Mononuclear cell (primary cell): ENCODE results near the gene RAD51B. TPM values are rescaled to one million over a fixed set of nuclear protein-coding genes. Genes with fewer than 3 reads are reported as not detected.
"Not testable (repeated sequence)": the region's sequence is repeated elsewhere in the genome, so short reads cannot be mapped to it uniquely, and the experiment has no call there.

Source experiments
- H3K27me3 ChIP-seq: 2 replicates; pipeline ENCODE4 v1.6.0; 2011; ENCODE audit warnings: low read length, control low read depth; ENCODE audit not compliant: insufficient read depth
- H3K4me1 ChIP-seq: 2 replicates; pipeline ENCODE4 v1.5.1; 2011; ENCODE audit warnings: mild to moderate bottlenecking, low read length, control low read depth; ENCODE audit not compliant: insufficient read depth
- H3K4me3 ChIP-seq: 2 replicates; pipeline ENCODE4 v1.5.1; 2011; ENCODE audit warnings: mild to moderate bottlenecking, low read length, moderate library complexity
- H3K9me3 ChIP-seq: 2 replicates; pipeline ENCODE4 v1.5.1; 2011; ENCODE audit warnings: low read depth, mild to moderate bottlenecking, control low read depth, low read length
- total RNA-seq: library from RNA; depleted of rRNA; stranded (reverse); fragments of >200 nt; gene quantifications from one replicate; pipeline ENCODE4 v1.2.3, GENCODE V29; 2012

Gene RAD51B
- total RNA-seq, 1 donor = 21.4 TPM

DNA sequence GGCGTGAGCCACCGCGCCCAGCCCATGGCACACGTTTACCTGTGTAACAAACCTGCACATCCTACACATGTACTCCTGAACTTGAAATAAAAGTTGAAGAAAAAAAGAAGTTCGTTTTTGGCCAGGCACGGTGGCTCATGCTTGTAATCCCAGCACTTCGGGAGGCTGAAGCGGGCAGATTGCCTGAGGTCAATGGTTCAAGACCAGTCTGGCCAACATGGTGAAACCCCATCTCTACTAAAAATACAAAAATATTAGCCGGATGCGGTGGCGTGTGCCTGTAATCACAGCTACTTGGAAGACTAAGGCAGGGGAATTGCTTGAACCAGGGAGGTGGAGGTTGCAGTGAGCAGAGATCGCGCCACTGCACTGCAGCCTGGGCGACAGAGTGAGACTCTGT, 879.2 kb downstream of the RAD51B start:
- not testable (repeated sequence) for H3K9me3 ChIP-seq, H3K4me3 ChIP-seq

DNA sequence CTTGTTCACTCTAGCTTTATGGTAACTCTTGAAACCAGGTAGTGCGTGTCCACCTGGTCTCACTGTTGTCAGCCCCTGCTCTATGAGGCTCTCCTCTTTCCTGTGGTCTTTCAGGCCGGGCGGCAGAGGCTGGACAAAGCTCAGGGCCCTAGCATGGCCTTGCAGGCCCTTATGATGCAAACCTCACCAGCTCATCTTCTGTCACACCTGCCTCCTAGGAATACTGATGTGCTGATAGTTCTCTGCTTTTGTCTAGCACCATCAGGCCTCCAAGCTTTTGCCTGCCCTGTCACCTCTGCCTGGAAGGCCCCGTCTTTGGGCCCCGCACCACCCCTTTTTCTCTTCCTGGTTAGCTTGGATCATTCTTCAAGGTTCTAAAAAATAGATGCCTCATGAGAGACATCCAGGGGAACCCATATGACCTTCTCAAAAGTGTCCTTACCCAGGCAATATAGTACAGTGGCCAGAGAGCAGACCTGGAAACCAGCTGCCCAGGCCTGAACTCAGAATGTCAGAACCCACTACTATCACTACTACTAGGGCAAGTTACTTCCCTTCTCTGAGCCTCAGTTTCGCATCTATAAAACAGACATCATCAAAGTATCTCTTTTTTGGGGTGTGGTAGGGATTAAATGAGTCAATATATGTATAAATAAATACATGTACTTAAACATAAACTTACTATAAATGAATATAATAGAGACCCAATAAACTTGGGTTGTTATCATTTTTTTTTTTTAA, 881.6 kb downstream of the RAD51B start:
- Histone ChIP-seq H3K4me1 (peaks cover 11% of the 10 kb centered on the region), H3K9me3 (no peaks in the 10 kb centered on the region), H3K4me3 (no peak overlapping the region), H3K27me3 (no peaks in the 10 kb centered on the region)

More for the DNA sequence above, 879.2 kb downstream of the RAD51B start:
- H3K4me1 ChIP-seq = peaks cover 35% of the 10 kb centered on the region
- not testable (repeated sequence) for H3K27me3 ChIP-seq

DNA sequence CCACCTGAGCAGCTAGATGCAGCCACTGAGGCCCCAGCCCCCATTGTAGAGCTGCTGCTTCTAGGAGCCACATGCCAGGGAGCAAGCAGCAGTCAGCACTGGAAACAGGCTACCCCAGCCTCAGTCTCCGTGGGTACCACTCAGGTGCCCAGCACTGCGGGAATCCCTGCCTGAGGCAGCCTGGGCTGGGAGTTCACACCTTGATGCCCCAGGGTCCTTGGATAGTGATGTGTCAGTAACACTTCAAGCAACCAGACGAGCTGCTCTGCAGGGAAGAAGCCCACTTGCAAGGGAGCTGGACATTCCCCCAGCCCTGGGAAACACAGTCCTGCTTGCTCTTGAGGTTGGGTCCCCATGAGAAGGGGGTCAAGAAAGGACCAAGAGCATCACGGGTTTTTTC, 882.6 kb downstream of the RAD51B start:
- Histone ChIP-seq H3K27me3 (no peaks in the 10 kb centered on the region), H3K4me3 (no peak overlapping the region), H3K4me1 (peaks cover 10% of the 10 kb centered on the region)

DNA sequence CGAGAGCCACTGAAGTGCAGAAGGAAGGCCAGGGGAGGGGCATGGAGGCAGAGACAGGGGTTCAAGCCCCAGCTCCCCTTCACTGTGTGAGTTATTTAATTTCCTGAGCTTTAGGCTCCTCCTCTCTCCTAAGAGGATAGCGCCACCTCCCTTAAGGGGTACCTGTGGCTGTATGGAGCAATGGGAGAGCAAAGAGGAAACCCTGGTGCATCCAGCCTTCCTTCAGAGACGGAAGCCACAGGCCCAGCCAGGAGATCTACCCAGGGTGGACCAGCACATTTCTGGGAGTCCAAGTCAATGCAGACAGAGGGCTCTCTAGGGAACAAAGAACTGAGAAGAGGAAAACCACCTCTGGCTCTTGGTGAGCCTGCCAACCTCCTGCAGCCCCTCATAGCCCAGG, 883.0 kb downstream of the RAD51B start:
- Histone ChIP-seq H3K27me3 (no peaks in the 10 kb centered on the region), H3K9me3 (no peaks in the 10 kb centered on the region), H3K4me3 (no peak overlapping the region), H3K4me1 (peaks cover 10% of the 10 kb centered on the region)

More for the DNA sequence above, 882.6 kb downstream of the RAD51B start:
- H3K9me3 ChIP-seq = no peaks in the 10 kb centered on the region

DNA sequence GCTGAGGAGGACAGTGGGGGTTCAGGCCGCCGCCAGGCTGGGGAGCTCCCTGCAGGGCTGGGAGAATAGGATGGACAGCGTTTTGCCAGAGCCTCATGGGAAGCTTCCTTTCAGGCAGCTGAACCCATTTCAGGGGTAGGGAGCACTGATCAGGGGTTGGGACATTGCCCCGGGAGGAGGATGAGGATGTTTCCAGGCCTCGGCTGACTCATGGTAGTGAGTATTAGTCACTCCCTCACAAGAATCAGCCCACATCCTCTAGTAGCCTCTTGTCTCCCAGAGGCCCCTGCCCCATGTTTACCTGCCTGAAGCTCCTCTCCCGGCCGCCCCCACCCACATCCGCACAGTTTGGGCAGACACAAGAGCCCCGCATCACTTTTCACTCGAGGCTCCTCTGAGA, 883.5 kb downstream of the RAD51B start:
- Histone ChIP-seq H3K4me1 (peaks cover 10% of the 10 kb centered on the region), H3K9me3 (no peaks in the 10 kb centered on the region), H3K4me3 (no peak overlapping the region), H3K27me3 (no peaks in the 10 kb centered on the region)

DNA sequence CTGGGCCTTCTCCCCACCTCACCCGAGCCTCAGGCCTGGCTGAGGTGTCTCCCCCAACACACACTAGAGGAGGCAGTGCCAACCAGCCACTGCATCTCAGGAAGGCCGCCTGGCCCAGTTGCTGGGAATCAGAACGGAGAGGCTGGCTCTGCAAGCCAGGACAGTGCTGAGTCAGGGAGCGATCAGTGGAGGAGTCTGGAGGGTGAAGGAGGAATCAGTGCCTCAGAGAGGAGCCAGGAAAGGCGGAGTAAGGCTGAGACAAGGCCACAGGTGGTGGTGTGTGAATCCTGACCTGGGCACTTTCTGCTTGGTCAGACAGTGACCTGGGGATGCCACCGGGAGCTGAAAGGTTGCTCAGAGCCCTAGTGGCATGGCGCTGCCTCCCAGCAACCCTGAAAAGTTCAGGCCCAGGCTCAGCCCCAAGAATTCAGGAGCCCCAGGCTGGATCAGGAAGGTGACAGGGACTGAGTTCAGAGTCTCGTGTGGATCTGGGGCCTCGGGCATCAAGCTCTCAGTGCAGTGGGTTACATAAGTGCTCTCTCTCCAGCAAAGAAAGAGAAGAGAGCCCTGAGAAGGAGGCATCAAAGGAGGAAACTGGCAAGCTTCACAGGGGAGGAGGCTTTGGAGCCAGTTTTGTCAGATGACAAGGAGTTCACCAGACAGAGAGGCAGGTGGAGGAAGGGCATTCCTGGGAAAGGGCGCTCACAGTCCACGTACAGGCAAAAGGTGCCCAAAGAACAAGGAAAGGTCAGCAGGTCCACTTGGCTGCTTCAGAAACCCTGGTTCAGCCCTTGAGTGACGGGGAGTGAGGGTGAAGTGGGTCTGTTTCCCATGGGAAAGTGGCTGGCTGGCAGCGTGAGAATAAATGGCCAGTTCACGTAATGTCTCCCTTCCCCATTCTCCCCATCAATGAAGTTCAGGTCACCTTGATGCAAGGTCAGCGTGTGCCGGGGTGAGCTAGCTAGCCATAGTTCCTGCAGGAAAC, 885.4 kb downstream of the RAD51B start:
- Histone ChIP-seq H3K4me3 (no peak overlapping the region), H3K27me3 (no peaks in the 10 kb centered on the region), H3K4me1 (peaks cover 10% of the 10 kb centered on the region), H3K9me3 (no peaks in the 10 kb centered on the region)

DNA sequence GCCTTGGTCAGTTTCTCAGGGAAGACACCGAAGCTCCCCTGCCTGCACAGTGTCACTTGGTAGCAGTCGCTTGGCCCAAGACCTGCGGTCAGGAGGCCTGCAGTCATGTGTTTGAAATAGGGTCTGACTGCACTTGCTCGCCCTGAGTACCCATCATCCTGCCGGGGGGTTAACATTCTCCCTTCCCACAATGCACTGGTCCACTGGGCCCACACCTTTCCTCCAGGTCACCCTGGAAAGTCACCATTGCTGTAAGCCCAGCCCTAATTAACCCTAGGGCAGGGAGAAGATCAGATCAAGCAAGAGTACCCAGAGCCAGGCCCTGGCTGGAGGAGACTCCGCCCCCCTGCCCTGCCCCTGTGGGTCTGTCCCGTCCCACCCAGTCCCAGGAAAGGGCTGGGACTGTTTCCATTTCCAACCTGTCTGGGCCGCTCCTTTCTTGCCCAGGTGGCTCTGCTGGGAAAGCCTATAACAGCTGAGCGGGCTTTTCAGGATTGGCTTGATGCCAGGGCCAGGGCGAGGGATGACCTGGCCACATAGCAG, 886.2 kb downstream of the RAD51B start:
- Histone ChIP-seq H3K4me3 (no peak overlapping the region), H3K27me3 (no peaks in the 10 kb centered on the region), H3K4me1 (peaks cover 10% of the 10 kb centered on the region), H3K9me3 (no peaks in the 10 kb centered on the region)

DNA sequence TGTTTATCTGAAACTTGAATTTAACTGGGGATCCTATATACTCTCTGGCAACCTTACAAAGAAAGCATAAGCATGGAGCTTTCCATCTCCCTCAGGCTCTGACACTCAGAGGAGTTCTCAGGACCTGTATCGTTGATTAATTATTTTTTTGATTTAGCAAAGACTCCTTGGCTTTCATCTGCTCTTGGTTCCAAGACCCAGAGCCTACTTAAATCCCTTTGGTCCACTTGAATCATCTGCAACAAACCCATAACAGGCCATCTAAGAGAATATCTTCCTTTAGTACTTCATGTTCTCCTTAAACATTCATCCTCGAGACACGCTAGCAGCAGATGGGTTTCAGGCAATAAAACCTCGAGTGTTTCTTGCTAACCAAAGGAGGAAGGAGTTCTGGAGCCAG, 887.9 kb downstream of the RAD51B start:
- Histone ChIP-seq H3K4me3 (no peak overlapping the region), H3K27me3 (no peaks in the 10 kb centered on the region), H3K9me3 (no peaks in the 10 kb centered on the region), H3K4me1 (peaks cover 18% of the 10 kb centered on the region)

DNA sequence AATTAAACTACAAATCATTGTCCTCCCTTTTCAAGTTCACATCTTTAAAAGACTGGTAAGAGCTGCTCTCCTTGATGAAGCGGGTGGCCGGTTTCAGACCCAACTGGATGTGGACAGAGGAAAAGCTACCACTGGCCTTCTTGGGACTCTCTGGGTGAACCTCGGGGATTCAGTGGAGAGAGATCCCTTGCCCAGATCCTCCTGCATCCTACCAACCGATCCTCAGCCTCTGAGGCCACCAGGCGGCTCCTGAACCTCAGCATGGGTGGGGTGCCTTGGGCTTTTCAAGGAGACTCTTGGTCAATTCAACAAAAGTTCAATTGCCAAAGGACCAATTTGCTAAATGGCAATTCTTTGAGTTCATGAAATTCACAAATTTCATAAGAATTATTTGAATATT, 888.8 kb downstream of the RAD51B start:
- H3K4me3 ChIP-seq = no peak overlapping the region
- no peaks in the 10 kb centered on the region for H3K27me3 ChIP-seq
- H3K4me1 ChIP-seq = peaks cover 16% of the 10 kb centered on the region
- no peaks in the 10 kb centered on the region for H3K9me3 ChIP-seq

DNA sequence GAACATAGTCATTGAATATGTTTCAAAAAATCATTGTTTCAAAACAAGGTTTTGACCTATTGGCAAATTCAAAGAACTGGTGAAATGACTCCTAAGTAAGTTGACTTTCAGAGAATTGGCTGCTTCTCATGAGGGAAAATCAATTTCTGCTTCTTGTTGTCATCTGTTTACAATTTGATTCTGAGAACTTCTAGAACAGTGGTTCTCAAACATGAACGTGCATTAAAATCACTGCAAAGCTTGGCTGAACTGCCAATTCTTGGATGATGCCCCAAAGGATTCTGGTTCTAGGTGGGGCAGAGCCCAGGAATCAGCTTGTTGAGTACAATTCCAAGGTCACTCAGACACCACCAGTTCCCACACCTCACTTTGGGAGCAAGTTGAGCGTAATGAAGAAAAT, 889.4 kb downstream of the RAD51B start:
- H3K9me3 ChIP-seq = no peaks in the 10 kb centered on the region
- H3K4me1 ChIP-seq = peaks cover 14% of the 10 kb centered on the region
- H3K4me3 ChIP-seq = no peak overlapping the region
- no peaks in the 10 kb centered on the region for H3K27me3 ChIP-seq

DNA sequence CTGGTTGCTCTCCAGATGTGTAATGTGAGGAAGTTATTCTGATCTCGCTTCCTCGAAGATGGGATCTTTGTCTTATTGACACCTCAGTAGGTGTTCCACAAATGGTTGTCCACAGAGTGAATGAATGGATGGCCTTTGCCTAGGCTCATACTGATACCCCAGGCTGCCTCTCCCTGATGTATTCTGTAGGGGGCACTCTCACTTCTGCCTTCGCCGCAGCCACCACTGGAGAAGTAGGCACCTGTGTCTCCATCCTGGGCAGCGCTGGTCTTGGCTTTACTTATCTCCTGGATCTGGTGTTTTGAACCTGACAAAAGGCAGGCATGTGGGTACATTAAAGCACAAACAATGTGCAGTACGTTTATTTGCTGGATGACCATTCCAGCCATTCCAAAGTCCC, 891.2 kb downstream of the RAD51B start:
- Histone ChIP-seq H3K9me3 (no peaks in the 10 kb centered on the region), H3K4me1 (peaks cover 25% of the 10 kb centered on the region), H3K27me3 (no peaks in the 10 kb centered on the region), H3K4me3 (no peak overlapping the region)

DNA sequence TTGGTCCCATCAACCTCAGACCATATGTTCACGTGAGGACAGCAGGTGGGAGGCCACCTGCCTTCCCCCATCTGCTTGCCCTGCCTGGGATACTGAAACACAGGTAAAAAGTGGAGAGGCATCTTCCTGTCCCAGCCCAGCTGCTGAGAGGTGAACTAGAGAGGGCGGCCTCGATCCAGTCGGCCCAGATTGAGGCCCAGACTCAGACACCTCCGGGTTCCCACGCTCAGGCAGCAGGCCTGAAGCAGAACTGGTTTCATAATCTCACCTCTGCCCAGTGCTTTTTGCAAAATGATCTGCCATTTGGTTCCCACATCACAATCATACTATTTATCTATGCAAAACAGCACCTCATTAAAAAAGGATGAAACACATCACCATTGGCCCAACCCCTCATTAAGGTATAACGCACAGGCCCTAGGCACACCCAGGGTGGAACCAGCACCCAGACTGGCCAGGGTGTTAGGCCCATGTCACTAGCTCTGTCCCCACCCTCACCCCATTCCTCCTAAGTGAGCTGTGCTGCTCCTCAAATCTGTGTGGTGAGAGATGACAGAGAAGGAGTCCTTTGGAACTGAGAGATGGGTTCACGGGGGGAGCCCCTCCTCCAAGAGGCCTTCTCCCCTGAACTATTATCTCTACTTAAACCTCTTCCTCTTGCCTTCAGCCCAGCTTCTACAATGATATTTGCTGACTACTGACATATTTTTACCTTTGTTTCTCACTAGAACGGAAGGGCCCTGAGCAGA, 892.2 kb downstream of the RAD51B start:
- H3K4me1 ChIP-seq = peaks cover 25% of the 10 kb centered on the region
- no peak overlapping the region for H3K4me3 ChIP-seq
- H3K9me3 ChIP-seq = no peaks in the 10 kb centered on the region
- no peaks in the 10 kb centered on the region for H3K27me3 ChIP-seq

DNA sequence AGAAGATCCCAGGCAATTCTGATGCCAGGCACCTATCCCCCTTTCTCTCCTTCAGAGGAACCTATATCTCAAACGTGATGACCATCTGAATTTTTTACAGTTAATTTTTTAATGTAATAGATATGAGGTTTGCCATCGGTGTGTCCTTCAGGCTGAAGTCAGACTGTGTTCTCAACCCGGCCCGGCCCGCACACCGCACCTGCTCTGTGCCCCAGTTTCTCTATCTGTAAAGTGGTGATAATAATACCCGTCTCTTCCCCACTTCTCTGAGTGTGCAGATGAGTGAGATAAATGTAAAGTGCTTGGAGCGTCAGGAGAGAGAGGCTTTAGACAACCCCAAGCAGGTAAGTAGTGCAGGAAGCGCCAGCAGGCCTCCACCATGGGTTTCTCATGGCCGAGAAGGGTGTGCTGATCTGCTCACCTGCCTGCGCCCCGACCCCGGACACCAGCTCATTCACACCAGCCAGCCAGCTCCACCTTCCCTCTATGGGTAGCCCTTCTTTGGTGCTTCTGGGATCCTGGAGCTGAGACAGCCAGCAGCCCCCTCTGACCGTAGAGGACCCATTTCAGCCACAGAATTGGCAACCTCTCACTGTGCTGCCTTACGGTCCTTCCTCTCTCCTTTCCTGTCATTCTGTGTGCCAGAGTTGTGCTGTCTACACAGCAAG, 893.3 kb downstream of the RAD51B start:
- Histone ChIP-seq H3K4me1 (peaks cover 25% of the 10 kb centered on the region), H3K27me3 (no peaks in the 10 kb centered on the region), H3K9me3 (no peaks in the 10 kb centered on the region), H3K4me3 (no peak overlapping the region)

DNA sequence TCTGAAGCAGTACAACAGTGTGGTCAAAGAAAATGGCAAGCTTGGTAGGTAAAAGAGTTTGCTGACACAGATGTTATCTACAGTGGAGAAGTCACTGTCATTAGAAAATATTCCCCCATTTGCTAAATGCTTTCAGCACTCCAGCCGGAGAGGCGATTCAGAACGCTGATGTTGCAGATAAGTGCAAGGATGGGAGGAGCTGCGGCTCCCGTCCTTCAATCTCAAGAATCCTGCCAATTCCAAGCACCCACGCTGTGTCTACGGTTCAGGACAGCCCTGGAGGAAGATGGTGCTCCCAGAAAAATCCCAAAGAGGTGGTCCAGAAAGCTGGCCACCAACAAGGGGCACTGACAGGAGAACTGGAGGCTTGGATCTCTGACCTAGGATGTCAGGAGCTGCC, 894.2 kb downstream of the RAD51B start:
- Histone ChIP-seq H3K4me3 (no peak overlapping the region), H3K4me1 (peaks cover 29% of the 10 kb centered on the region), H3K9me3 (no peaks in the 10 kb centered on the region), H3K27me3 (no peaks in the 10 kb centered on the region)
